Right renal cortex interstitium (tissue), 3 donors: ENCODE results near the gene COL27A1. TPM values are rescaled to one million over a fixed set of nuclear protein-coding genes. Genes with fewer than 3 reads are reported as not detected.
A peak's percentile ranks its signal among the peaks of the same experiment; 100 is the strongest.
"Not testable (repeated sequence)": the region's sequence is repeated elsewhere in the genome, so short reads cannot be mapped to it uniquely, and the experiment has no call there.

Experiments used
- DNase-seq, 3 donors: peaks; one replicate each; pipeline ENCODE4 v3.0.0-alpha.2; 2013; ENCODE audit warnings: low read depth in 3 of 3, low spot score in 2 of 3
- polyA plus RNA-seq, 3 donors: library from polyadenylated mRNA; unstranded; fragments of 120-200 nt; gene quantifications; one replicate each; pipeline ENCODE4 v1.2.1, GENCODE V29; 2013; ENCODE audit not compliant: insufficient read length in 3 of 3

Gene COL27A1
- polyA plus RNA-seq, 3 donors = 25.1 to 26.6 (median 26.0) TPM

DNA sequence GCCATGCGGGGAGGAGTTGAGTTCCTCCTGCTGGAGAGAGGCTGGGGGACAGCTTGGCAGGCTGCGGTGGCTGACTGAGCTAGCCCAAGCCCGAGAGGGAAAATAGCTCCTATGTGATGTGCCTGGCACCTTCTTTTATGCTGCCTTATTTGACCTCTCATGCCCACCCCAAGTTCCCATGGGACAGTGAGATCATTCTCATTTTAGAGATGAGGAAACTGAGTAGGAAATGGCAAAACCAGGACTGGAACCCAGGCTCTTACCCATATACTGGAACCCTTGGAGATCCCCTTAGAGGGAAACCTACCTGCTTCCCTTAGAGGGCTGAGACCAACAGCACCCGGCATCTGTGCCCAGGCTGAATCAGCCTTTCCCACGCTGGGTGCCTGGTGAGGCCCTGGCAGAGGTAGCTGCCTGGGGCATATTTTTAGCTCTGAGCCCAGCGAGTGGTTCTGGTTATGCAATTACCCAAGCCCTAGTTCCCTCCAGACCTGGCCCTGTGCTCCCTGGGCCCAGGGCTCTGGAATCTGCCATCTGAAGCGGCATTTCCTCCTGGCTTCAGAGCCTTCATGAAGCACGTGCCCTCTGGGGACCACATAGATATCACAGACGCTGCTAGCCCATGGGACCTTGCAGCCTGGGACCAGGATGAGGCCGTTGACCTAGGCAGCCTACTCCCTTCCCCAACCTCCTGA, 23.6 kb downstream of the COL27A1 start:
- DNase-seq = no peak

DNA sequence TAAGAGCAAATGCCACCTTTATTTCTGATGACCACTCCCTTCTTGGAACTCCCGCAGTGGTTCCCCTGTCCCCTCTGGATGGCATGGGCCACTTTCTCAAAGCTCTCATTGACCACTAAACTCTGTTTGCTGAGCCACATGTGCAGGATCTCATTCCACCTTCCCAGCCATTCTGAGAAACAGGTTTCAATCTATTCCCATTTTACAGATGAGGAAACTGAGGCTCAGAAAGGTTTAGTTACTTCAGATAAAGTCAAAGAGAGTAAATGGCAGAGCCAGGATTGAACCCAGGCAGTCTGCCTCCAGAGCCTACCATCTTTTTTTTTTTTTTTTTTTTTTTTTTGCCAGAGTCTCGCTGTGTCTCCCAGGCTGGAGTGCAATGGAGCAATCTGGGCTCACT, 24.2 kb downstream of the COL27A1 start:
- no peak for DNase-seq

DNA sequence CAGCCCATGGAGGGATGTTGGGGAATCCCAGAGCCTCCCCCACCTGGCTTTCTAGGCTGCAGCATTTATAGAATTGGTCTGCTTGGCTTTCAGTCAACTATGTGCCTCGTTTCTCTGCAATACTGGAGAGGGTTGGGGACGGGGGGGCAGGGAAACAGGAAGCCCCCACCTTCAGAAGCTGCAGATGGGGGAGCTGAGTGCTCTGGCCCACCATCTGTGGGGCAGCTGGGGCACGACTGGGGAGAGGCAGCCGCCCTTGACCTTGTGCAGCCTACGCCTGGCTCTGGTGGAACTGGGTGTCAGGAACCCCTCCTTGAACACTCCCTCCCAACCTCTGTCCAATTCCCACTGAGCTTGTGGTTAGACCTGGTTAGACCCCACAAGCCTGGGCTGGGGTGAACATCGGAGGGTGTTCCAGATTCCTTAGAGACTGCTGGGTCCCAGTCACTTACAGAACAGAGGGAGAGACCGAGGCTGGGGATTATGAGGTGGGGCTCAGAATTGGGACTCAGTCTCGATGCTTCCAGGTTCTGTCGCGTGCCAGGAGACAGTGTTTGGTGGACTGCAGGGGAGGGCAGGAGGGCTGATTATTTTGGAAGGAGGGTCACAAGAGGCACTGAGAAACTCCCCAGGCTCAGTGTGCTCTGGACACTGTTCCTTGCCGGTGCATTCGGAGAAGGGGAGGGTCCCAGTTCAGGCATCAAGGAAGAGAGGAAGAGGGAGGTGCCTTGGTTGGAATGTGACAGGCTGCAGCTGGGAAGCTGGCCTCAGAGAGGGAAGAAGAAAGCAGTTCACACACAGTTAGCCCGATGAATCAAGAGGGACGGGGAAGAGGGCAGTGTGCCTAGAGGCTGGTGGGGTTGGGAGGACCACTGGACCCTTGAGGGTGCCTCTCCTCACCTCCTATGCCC, 25.6 kb downstream of the COL27A1 start:
- peak in 1 of 3 donors; percentile 68 for DNase-seq

DNA sequence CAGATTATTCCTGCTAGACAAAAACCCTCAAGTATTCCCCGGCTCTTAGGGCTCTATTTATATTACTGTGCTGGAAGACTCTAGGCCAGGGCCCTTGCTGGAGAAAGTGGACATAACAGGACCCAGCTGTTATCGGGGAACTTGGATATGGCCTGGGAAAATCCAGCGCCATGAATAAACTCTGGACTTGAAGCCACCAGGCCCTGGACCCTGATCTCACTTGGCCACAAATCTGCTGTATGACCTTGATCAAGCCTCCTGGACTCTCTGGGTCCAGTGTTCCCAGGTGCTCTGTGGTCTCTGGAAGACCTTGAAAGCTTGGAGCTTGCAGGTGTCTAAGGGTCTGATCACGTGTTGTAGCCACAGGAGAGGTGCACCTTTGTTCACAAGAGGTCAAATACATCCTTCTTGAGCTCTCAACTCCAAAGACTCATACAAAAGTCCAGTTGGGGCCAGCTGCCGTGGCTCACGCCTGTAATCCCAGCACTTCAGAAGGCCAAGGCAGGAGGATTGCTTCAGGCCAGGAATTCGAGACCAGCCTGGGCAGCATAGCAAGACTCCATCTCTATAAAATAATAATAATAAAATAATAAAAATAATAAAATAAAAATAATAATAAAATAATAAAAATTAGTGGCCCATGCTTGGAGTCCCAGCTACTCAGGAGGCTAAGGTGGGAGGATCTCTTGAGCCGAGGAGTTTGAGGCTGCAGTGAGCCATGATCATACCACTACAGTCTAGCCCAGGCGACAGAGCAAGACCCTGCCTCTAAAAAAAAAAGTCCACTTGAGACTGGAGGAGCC, 26.5 kb downstream of the COL27A1 start:
- DNase-seq = no peak

DNA sequence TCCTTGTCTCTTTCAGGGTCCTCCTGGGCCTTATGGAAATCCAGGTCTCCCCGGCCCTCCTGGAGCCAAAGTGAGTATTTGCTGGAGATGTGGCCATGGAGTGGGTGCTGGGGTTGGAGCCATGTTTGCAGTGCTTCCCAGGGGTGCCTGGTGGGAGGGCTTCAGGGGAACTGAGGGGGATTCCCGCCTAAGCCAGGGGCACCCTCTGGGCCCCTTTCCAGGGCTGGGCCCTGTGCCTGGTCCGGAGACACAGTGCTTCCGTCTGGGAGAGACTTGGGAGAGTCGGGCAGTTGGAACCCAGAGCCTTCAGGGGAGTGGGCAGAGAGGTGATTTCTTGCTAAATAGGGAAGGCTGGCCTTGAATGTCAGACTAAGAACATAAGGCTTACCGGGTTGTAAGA, 27.7 kb downstream of the COL27A1 start:
- no peak for DNase-seq

DNA sequence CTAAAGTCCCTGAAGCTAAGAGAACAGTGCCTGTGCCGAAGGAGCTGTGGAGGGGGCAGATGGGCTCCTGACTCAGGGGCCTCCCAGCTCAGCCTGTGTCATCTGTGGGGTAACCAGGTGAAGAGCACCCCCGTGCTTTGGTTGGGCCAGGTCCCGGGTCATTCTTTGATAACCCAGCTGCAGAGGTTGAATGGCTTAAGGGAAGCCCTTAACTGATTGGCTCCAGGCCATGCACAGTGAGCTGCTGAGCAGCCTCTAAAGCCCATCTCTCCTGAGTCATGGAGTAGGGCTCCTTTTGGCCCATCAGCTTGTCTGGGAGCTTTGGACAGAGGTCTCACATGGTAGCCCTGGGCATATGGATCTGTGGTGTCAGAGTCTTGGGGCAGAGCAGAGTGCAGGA, 28.7 kb downstream of the COL27A1 start:
- DNase-seq = no peak

DNA sequence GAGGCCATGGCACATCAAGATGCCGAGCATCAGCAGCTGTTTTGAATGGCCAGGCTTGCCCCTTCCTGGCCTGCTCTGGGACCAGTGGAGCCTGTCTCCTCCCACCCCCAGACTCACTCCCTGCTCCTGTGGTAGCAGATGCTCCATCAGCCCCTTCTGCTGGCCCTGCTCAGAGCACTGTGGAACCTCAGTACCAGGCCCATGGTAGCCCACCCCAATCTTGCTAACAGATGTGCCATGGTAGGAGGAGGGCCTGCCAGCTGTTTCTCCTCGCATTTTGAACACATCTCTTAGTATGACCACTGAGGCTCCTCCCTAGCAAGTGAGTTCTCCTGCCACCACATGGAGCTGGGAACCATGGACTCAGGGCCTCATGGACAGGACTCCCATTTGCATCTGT, 29.5 kb downstream of the COL27A1 start:
- DNase-seq = no peak

DNA sequence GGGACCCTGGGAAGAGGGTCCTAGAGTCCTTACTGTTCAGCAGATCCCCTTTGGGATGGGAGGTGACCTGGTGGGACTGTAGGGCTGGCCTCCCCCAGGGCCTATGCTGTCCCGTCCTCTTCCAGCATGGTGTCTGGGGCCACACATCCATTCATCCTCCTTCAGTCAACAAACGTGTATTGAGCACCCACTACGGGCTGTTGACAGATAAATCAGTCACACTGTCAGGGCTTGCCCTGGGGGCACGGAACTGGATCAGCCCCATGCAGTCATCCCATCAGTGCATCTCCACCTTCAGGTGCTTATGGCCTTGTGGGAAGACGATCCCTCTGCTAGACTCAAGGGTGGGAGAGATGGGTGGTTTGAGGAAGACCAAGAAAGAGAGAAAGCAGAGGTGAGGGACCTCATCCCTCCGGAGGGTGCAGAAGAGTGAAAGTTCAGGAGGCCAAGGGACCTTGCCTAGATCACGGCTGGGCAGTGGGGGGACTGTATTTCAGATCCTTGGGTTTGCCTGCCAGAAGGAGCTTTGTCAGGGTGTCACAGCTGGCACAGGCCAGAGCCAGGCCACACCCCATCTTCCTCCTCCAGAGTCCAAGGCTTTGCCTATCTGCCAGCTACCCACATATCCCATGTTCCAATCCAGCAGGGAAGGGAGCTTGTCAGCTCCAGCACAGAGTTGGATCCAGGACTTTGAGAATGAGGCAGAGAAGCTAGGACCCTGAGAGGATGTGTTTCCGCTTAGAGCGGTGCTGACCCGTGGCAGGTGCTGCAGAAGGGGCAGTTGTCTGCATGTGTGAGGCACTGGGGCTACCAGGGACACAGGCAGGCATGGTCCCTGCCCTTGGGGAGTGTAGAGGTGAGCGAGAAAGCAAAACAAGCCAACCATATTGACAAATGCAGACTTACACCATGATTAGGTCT, 30.5 kb downstream of the COL27A1 start:
- DNase-seq = no peak

DNA sequence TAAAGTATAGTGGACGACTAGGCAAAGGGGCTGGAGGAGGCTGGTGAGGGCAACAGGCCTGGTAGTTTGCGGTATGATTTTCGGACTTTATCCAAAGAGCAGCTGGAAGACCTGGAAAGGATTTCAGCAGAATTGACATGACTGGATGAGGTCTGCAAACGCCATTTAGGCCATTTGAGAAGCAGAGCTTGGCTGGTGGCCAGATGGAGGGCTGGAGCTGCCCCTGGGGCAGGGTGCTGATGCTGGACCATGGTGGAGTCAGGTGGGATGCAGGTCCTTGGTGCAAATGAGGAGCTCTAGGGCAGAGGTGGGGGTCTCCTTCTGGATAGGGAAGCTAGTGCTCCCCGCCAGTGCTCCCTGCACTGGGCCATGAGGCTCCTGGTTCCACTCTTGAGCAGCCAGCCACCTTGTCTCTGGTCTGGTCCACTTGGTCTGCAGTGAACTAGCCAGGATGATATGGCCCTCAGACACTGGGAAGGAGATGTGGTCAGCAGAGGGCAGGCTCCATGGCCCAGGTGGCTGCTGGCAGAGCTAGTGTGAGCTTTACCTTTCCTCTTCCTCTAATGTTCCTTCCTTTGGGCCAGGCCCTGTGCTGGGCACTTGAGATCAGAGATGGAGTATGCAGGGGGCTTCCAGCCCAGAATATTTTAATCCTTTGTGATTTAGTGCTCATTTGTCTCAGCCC, 31.4 kb downstream of the COL27A1 start:
- no peak for DNase-seq

DNA sequence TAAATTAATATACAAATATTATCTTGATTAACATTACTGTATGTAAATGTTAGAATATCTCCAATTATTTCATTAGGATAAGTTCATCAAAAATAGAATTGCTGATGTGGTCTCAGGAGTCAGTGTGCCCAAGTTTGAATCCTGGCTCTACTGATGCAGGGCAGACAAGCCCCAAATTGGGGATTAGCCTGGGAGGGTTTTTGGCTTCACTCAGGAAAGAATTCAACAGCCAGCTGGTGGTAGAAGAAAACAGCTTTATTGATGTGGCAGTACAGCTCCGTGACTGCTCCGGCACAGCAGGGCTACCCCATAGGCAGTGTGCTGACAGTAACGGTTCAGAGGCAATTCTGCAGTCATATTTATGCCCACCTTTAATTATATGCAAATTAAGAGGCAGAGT, 32.5 kb downstream of the COL27A1 start:
- no peak for DNase-seq

DNA sequence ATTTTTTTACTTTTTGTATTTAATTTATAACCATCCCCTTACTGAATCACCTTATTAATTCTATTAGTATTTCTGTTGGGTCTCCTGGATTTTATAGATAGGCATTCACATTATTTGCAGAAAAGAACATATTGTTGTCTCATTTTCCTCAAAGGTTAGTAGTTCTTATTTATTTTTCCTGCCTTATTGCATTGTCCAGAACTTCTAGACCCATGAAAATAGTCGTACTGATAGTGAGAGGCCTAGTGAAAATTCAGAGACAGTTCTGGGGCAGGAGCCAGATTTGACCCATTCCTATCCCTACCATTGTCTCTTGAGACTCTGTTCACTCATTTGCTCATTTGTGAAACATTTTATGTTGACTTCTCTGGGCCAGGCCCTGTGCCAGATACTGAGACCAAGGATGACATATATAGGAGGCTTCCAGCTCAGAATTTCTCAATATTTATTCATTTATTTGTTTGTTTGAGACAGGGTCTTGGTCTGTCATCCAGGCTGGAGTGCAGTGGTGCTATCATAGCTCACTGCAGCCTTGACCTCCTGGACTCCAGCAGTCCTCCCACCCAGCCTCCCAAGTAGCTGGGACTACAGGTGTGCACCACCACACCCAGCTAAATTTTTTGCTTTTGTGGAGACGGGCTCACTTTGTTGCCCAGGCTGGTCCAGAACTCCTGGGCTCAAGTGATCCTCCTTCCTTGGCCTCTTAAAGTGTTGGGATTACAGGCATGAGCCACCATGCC, 34.7 kb downstream of the COL27A1 start:
- DNase-seq = no peak

DNA sequence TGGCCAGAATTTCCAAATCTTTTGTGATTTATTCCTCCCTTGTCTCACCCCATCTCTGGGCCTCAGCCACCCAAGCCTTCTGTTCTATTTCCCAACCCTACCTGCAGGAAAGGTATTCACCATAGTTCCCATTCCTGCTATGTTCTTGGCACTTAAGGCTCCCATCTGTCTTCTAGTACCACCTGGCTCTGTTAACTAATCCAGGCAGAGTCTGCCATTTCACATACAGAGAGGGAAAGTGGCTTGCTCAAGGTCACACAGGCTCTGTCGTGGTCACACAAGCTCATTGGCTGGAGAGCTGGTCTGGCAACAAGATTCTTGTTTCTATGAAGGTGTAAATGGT, 35.2 kb downstream of the COL27A1 start:
- DNase-seq = no peak

DNA sequence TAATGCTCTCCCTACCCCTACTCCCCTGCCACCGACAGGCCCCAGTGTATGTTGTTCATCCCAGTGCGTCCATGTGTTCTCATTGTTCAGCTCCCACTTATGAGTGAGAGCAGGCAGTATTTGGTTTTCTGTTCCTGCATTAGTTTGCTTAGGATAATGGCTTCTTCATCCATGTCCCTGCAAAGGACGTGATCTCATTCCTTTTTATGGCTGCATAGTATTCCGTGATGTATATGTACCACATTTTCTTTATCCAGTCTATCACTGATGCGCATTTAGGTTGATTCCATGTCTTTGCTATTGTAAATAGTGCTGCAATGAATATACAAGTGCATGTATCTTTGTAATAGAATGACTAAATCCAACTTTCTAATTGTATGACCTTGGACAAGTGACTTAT, 36.1 kb downstream of the COL27A1 start:
- not testable (repeated sequence) for DNase-seq

DNA sequence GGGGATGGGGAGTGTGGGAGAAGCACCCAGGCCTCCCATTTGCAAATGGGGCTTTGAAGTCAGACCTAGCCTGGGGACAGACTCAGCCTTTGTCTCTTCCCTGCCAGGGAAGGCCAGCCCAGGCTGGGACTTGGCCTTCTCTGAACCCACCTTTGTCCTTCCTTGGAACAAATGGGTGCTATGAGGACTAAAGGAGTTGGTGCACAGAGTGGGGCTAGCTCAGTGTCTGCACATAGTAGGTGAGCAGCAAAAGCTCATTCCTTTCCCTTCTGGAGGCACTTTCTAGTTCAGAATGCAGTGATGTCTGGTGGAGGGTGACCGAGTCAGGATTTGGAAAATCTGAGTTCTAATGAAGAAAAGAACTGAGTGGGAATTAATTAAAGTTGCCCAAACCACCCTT, 37.2 kb downstream of the COL27A1 start:
- no peak for DNase-seq

DNA sequence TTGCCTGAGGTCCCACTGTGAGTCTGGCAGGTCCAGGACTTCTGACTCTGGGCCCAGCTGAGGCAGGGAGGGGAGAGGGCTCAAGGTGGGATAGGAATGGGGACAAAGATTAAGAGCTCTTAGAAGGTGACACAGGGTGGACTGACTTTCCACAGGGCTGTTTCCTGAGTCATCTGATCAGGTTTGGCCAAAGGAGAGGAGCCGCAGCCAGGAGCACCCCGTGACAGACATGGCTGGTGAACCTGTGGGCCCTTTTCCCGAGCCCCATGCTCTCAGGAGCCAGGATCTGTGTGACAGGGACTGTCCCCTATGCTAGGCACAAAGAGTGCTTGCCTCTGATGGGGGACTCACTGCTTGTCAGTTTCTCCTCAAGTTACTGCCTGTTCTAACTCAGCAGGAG, 37.8 kb downstream of the COL27A1 start:
- no peak for DNase-seq

DNA sequence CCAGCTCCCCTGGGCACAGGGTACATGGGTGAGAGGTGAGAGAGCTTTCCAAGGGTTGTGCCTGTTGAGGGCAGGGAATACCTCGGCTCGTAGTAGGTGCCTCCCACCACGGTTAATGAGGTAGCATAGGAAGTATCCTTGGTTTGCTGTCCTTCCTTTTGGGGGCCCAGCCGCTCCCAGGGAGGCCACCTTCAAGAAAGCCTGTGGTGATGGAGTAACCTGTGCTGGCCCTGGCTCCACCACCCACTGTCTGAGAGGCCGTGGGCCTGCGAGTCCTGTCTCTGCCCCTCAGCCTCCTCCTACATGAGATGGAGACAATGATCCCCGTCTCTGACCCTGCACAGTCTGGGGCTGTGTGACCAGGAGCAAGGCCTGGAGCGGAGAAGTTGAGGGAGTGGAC, 40.8 kb downstream of the COL27A1 start:
- DNase-seq = no peak

DNA sequence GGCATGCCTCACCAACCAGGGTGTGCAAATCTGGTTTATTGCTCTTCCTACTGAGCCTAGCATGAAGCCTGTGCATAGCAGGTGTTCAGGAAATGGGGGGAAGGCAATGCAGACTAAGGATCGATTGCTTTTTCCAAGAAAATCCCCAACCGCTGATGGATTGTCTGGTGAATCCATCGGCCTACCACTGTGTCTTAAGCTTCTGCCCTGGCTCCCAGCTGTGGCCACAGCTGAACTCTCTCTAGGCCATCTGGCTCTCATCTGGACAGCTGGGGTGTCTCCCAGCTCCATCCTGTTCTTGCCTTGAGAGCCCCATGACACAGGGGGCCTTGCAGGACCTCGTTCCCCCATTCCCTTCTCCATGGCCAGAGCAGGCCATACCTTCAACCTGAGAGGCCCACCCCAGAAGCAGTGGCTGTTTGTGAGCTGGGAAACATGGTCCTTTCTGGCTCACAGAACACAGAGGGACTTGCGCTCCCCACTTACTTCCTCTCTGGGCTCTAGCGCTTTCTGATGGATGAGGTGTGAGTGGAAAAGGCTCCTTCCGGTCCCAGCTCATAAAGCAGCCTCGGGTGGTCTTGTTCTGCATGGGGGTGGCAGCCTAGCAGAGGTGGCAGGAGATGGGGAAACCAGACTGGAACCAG, 41.8 kb downstream of the COL27A1 start:
- DNase-seq = no peak

DNA sequence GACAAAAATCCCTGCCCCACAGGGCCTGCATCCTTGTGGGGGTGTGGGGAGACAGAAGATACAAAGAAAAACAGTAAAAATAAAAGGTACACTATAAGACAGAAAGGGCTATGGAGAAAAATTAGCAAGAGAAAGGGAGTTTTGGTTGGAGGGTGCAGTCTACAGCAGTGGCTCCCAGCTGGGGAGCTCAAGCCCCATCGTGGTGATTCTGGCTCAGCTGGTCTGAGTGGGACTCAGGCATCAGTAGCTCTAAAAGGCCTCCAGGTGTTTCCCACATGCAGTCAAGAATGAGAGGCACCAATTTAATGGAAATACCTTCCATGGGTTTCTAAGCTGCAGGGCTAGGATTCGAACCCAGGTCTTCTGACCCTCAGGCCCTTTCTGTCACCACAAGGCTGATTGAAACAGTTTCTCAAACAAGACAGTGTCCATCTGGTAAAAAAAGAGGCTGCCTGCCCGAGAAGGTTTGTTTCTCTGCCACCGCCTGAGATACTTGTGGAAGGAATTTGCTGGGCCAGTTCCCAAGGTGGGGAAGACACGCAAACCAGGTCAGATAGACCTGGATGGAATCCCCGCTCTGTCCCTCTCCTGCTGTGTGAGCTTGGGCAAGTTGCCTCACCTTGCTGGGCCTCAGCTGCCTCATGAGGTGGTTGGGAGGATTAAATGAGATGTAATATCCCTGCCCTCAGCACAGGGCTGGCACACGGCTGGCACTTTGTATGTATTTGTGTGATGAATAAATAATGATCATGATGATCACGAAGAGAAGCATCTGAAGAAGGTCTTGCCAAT, 43.1 kb downstream of the COL27A1 start:
- DNase-seq = no peak
